Measurements from ENCODE around the gene KIF2A. TPM values are rescaled to one million over a fixed set of nuclear protein-coding genes. Genes with fewer than 3 reads are reported as not detected.

The KIF2A gene
- total and polyA plus RNA-seq, 5 experiments from 2014 or later = 151 to 195 (median 178) TPM

DNA sequence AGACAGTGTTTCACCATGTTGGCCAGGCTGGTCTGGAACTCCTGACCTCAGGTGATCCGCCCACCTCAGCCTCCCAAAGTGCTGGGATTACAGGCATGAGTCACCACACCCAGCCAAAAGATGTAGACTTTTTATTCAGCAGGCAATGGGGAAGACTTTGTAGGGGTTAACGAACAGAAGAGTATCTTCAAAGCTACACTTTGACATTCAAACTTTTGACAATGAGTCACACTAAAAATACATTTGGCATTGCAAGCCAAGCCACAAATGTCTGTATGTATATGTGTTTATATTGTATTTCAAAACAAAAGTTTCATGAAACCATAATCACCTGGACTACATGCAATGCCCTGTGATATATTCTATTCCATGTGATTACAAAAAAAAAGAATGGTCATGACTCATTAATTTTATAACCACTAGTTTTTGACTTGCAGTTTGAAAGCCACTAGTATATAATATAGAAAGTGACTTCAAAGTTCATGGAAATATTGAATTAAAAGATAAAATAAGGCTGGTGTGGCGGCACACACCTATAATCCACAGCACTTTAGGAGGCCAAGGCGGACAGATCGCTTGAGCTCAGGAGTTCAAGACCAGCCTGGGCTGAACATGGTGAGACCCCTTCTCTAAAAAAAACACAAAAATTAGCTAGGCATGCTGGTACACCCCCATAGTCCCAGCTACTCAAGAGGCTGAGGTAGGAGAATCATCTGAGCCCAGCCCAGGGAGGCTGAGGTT is 89.4 kb downstream of the KIF2A start:
- H3K4me3 Mint-ChIP-seq = no peak overlapping the region
- no peaks in the 10 kb centered on the region for H3K9me3 Mint-ChIP-seq
- peaks cover 8 to 20% (median 17%) of the 10 kb centered on the region in 4 donors for H3K4me1 Mint-ChIP-seq
- DNase-seq = no peak
- no peaks in the 10 kb centered on the region for H3K27me3 Mint-ChIP-seq
- POLR2A ChIA-PET = no interaction called here
- peaks cover 0 to 80% (median 30%) of the 10 kb centered on the region in 3 donors for H3K36me3 Mint-ChIP-seq
- ATAC-seq = no peak
- peak overlapping the region in 7 of 10 donors; percentile 24 to 76 (median 65) for H3K27ac Mint-ChIP-seq

DNA sequence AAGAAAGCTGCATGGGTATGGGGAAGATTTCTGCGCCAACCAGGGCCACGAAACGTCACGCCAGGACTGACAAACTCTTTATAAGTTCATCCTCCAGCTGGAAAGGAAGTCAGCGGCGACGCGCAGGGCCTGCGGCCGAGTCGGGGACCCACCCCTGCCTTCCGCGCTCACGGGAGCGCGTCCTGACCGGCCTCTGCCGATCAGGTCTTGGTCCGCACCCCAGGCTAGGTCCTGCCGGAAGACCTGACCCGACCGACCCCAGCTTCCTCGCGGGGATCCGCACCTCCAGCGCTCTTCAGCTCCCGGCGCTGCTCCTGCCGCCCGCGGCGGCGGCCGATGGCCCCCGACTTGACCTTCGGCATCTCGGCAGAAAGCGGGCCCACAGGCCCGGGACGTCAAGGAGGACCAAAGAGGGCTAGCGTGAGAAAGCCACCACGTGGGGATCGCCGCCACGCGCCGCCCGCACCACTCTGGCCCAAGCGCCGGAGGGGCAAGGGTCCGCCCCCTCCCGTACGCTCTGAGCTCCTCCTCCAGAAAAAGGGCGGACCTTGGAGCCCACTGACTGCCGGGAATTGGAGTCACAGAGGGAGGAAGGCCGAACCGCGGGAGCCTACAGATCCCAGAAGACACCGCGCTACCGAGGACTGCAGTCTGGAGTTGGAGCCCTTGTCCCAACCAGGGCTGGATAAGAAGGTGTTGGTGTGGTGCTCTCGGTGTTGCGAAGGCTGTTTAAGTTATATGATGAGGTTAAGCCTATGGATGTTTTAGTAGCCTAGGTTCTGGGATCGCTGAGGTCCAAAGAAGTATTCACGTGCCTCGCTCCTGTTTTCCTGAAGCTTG is 97.6 kb downstream of the KIF2A start, which contains the start of gene DIMT1:
Gene DIMT1, minus strand, starts transcription at position 495 of the 840 bp plus-strand sequence. Its CDS starts 133 bp downstream, at position 362.
- DNase-seq (peak; percentile 79 to 95 (median 90)), ATAC-seq (peak; percentile 95 to 96)
- H3K36me3 Mint-ChIP-seq = peaks cover 0 to 31% (median 5%) of the 10 kb centered on the region in 3 donors
- peaks cover 14 to 33% (median 27%) of the 10 kb centered on the region in 4 donors for H3K4me1 Mint-ChIP-seq
- peak within 1 kb of the TSS; percentile 91 to 98 (median 97) for H3K27ac Mint-ChIP-seq
- POLR2A ChIA-PET = interaction anchor here (0.6 to 2.6 kb wide), 17 partner anchors 9 to 1073 kb away, joined by 3 to 41 read pairs (median 4); partner anchors contain the start of genes IPO11, KIF2A and LRRC70
- H3K9me3 Mint-ChIP-seq = no peaks in the 10 kb centered on the region
- no peaks in the 10 kb centered on the region for H3K27me3 Mint-ChIP-seq
- H3K4me3 Mint-ChIP-seq = peak within 1 kb of the TSS; percentile 94 to 99 (median 99)

DNA sequence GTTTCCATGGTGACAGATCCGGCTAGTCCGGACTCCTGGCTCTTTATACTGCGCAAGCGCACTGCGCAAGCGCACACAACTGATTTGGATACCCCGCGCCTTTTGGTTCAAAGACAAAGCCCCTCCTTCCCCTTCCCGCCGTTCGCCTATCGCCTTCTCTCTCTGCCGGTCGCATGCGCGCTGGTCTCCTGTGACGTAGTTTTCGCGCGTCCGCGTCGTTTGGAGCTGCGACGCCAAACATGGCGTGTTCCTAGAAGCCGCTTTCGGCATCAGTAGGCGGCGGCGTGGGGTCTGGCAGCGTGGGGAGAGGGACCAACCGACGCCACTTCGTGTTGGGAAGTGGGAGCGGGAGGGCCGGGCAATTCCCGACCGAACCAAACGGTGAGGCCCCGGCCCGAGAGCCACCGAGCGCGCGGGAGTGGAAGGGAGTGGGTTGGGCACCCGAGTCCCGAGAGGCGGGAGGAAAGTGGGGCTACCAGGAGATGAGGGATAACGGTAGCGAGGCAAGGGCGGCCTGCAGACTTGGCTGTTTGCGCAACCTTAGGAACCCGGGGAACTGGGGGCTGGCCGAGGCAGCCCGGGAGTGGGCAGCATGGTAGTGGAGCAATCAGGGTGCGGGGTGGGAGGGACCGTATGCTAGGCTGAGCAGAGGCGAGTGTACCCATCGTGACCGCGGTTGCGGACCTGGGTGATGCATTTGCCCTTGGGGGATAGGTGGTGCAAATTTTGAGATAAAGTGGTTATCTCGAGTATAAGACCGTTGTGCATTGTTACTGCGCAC is 106.7 kb downstream of the KIF2A start, which contains the start of gene IPO11:
Gene IPO11, plus strand, starts transcription at position 215 of the 781 bp plus-strand sequence. CDS start 24,517 bp downstream, outside the sequence.
- Mint-ChIP-seq H3K9me3 (no peaks in the 10 kb centered on the region), H3K36me3 (peaks cover 0 to 8% (median 0%) of the 10 kb centered on the region in 3 donors), H3K27me3 (peaks cover 0 to 3% (median 0%) of the 10 kb centered on the region in 5 donors), H3K27ac (peak within 1 kb of the TSS; percentile 87 to 97 (median 96)), H3K4me1 (peaks cover 8 to 31% (median 28%) of the 10 kb centered on the region in 4 donors), H3K4me3 (peak within 1 kb of the TSS; percentile 87 to 94 (median 92))
- DNase-seq (peak; percentile 94 to 99 (median 98)), ATAC-seq (peak; percentile 88 to 93)
- POLR2A ChIA-PET = interaction anchor here (0.6 to 2.8 kb wide), 6 partner anchors 9 to 110 kb away, joined by 3 to 41 read pairs (median 4); partner anchors contain the start of genes DIMT1 and KIF2A

DNA sequence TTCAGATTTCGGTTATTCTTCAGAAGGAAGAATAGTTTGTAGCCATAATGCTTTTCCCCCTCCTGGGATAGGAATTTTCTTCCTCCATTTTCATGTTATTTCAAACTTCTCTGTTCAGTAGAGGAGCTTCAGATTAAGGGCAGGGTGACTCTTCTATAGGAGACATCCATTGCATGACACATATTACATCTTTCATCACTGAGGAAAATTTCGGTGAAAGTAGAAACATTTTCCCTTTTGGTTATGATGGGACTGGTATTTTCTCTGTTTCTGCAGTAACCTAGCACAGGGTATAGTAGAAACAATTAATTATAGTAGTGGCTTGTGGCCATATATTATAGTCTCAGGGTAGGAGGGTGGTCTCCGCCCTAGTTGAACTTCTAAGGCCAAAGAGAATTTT is 107.7 kb downstream of the KIF2A start:
- Mint-ChIP-seq H3K9me3 (no peaks in the 10 kb centered on the region), H3K4me3 (peak overlapping the region; percentile 87 to 94 (median 92)), H3K27ac (peak overlapping the region in 8 of 10 donors; percentile 56 to 97 (median 92)), H3K27me3 (peaks cover 0 to 3% (median 0%) of the 10 kb centered on the region in 5 donors), H3K36me3 (peaks cover 0 to 13% (median 0%) of the 10 kb centered on the region in 3 donors), H3K4me1 (peaks cover 8 to 34% (median 29%) of the 10 kb centered on the region in 4 donors)
- ATAC-seq (no peak), DNase-seq (no peak)
- POLR2A ChIA-PET = interaction anchor here (0.5 to 2.8 kb wide), 4 partner anchors 10 to 1357 kb away, joined by 3 to 41 read pairs (median 4); partner anchors contain the start of gene DIMT1

DNA sequence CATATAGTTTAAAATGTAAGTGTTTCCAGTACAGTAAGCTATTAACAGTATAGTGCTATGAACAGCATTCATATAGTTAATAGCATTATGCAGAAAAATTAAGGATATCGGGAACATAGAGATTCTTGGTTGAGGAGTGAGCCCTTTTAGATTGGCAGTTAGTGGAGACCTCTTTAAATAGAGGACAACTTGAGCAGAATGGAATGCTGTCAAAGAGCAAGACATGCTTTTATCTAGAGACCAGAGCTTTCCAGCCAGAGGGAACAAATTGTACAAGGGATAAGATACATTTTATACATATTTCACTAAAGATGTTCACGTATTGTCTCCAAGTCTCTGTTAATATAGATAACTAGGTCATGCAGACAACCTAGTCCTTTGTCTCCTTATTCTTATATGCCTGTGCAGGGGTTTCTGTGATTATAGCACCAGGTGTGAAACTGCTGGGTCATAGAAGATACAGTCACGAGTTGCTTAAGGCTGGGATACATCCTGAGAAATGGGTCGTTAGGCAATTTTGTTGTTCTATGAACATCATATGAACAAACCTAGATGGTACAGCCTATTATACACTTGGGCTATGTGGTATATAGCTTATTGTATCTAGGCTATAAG is 112.6 kb downstream of the KIF2A start:
- ATAC-seq = no peak
- POLR2A ChIA-PET = no interaction called here

DNA sequence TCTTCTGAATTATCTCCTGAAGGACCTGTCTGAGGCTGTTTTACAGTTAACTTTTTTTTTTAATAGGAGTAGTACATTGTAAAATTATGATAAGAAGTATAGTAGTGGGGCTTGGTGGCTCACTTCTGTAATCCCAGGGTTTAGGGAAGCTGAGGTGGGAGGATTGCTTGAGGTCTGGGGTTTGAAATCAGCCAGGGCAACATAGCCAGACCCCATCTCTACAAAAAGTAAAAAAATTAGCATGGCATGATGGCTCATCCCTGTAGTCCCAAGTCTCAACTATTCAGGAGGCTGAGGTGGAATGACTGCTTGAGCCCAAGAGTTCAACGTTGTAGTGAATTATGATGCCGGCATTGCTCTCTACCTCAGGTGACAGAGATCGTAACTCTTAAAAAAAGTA is 113.6 kb downstream of the KIF2A start:
- H3K4me1 Mint-ChIP-seq = peaks cover 8 to 39% (median 17%) of the 10 kb centered on the region in 4 donors
- peaks cover 0 to 14% (median 3%) of the 10 kb centered on the region in 3 donors for H3K36me3 Mint-ChIP-seq
- POLR2A ChIA-PET = no interaction called here
- no peak overlapping the region for H3K27ac Mint-ChIP-seq
- no peaks in the 10 kb centered on the region for H3K27me3 Mint-ChIP-seq
- no peak overlapping the region for H3K4me3 Mint-ChIP-seq
- DNase-seq = no peak
- no peak for ATAC-seq
- no peaks in the 10 kb centered on the region for H3K9me3 Mint-ChIP-seq

More for the DNA sequence above, 112.6 kb downstream of the KIF2A start:
- no peaks in the 10 kb centered on the region for H3K9me3 Mint-ChIP-seq
- peaks cover 9 to 44% (median 23%) of the 10 kb centered on the region in 4 donors for H3K4me1 Mint-ChIP-seq
- no peaks in the 10 kb centered on the region for H3K27me3 Mint-ChIP-seq
- no peak for DNase-seq
- no peak overlapping the region for H3K4me3 Mint-ChIP-seq
- H3K27ac Mint-ChIP-seq = no peak overlapping the region
- peaks cover 0 to 14% (median 0%) of the 10 kb centered on the region in 3 donors for H3K36me3 Mint-ChIP-seq

DNA sequence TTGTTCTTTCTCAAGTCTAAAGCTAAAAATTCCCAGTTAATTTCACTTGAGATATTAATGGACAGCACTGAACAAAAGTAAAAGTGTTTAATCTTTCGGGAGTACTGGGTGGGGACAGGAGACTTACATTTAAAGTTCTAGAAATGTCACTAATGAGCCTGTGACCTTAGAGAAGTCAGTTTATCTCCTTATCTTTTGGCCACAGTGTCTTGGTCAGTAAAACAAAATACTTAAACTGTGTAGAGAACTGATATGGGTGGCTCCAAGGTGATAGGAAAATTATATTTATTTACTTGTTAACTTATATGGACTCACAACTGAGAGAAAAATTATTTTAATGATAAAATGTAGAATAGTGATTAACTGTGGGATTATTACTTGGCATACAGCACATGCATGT is 115.4 kb downstream of the KIF2A start:
- ATAC-seq = no peak
- no peaks in the 10 kb centered on the region for H3K27me3 Mint-ChIP-seq
- no peaks in the 10 kb centered on the region for H3K9me3 Mint-ChIP-seq
- DNase-seq = no peak
- POLR2A ChIA-PET = no interaction called here
- H3K36me3 Mint-ChIP-seq = peaks cover 0 to 11% (median 8%) of the 10 kb centered on the region in 3 donors
- peaks cover 10 to 45% (median 22%) of the 10 kb centered on the region in 4 donors for H3K4me1 Mint-ChIP-seq
- no peak overlapping the region for H3K27ac Mint-ChIP-seq
- H3K4me3 Mint-ChIP-seq = no peak overlapping the region

DNA sequence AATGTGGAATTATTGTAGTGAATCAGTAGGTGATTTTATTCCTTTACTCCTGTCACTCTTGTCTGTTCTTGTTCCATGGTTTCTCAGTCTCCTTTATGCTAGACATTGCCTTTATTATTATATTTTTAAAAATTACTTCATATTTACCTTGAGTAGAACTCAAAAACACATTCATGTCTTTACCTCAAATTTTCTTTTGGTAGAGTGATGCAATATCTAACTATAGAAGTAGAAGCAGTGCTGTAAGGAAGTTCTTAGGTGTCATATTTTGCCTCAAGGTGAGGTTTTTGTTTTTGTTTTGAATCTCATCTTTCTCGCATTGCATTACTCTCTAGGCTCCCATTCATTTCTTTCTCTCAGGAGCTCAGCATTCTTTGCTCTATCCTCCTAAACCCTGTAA is 118.8 kb downstream of the KIF2A start:
- POLR2A ChIA-PET = no interaction called here
- ATAC-seq = no peak
- no peak for DNase-seq
- peaks cover 12 to 42% (median 19%) of the 10 kb centered on the region in 4 donors for H3K4me1 Mint-ChIP-seq
- H3K27ac Mint-ChIP-seq = no peak overlapping the region
- no peaks in the 10 kb centered on the region for H3K27me3 Mint-ChIP-seq
- peaks cover 0 to 17% (median 8%) of the 10 kb centered on the region in 3 donors for H3K36me3 Mint-ChIP-seq
- H3K4me3 Mint-ChIP-seq = no peak overlapping the region
- H3K9me3 Mint-ChIP-seq = no peaks in the 10 kb centered on the region

DNA sequence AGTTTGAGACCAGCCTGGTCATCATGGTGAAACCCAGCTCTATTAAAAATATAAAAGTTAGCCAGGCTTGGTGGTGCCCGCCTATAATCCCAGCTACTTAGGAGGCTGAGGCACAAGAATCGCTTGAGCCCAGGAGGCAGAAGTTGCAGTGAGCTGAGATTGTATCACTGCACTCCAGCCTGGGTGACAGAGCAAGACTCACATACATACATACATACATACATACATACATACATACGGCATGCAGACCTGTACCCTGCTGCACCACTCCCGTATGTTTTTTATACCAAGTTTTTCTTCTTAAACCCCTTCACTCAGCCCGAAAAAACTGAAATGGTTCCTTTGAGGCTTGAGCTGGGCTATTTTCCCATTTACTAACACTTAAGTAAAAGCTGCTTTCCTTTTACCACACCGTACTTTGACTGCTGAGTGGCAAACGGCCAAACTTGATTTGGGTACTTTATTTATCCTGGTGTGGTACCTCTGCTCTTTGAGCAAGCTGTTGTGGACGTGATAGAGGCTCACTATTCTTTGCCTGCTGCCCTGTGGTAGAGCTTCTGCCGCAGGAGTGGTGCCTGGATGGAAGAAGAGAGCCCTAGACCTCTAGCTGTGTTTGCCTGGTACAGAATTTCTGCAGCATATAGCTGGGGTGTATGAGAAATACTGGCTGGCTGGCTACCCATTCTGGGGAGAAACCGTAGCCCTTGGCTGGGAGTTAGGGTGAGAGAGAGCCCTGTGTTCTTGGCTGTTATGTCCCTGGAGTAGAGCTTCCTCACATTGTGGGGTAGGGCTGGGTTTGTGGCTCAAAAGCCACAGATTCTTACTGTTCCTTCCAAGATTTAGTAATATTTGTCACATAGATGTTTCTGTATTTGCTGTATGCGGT is 126.0 kb downstream of the KIF2A start:
- POLR2A ChIA-PET = no interaction called here
- Mint-ChIP-seq H3K27ac (peak overlapping the region in 2 of 10 donors; percentile 3 to 74), H3K27me3 (no peaks in the 10 kb centered on the region), H3K4me1 (peaks cover 19 to 34% (median 24%) of the 10 kb centered on the region in 4 donors), H3K36me3 (peaks cover 0 to 40% (median 2%) of the 10 kb centered on the region in 3 donors), H3K4me3 (no peak overlapping the region), H3K9me3 (no peaks in the 10 kb centered on the region)
- ATAC-seq = no peak
- DNase-seq = no peak

DNA sequence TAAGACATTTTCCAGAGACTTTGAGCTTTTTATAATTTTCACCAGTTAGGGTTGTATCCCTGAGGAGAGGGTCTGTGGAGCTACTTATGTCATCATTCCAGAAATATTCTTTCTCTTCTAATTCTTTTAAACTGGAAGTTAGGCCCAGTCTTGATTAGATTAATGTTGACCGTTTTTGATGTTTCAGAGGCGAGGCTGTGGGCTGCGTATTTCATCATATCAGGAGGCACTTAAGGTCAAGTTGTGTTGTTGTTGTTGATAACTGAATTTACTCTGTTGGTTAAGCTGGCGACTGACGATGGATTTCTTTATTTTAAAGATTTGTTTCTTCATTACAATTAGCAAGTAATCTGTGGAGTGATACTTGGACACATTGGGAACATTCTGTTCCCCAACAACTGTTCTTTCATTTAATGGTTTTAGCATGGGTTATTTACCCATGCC is 126.6 kb downstream of the KIF2A start:
- DNase-seq (no peak), ATAC-seq (no peak)
- peaks cover 19 to 32% (median 24%) of the 10 kb centered on the region in 4 donors for H3K4me1 Mint-ChIP-seq
- H3K27me3 Mint-ChIP-seq = no peaks in the 10 kb centered on the region
- peak overlapping the region in 2 of 10 donors; percentile 3 to 65 for H3K27ac Mint-ChIP-seq
- no peaks in the 10 kb centered on the region for H3K9me3 Mint-ChIP-seq
- H3K36me3 Mint-ChIP-seq = peaks cover 0 to 40% (median 3%) of the 10 kb centered on the region in 3 donors
- POLR2A ChIA-PET = no interaction called here
- no peak overlapping the region for H3K4me3 Mint-ChIP-seq
